ENCODE data around the gene AHCY.

- TF ChIP-seq CTCF (IDR thresholded peaks at IDR 0.05; ENCODE audit: poor library complexity, severe bottlenecking) (no peak), EZH2 (IDR thresholded peaks at IDR 0.05; ENCODE audit: borderline replicate concordance, insufficient read depth, low read length, poor library complexity, severe bottlenecking) (no peak), POLR2AphosphoS5 (IDR thresholded peaks at IDR 0.05) (no peak), RAD21 (conservative IDR thresholded peaks at IDR 0.05) (no peak)
These were observed 31.7 kb upstream of the AHCY start for GRCh38 chr20:34334654-34335407.
